Renal pelvis (tissue), 4 donors: Measurements from ENCODE around the gene CABP2. TPM values are rescaled to one million over a fixed set of nuclear protein-coding genes. Genes with fewer than 3 reads are reported as not detected.

ENCODE experiments used
- DNase-seq: peaks from one replicate; pipeline ENCODE4 v3.0.0-alpha.2; 2013
- polyA plus RNA-seq, 3 donors: library from polyadenylated mRNA; unstranded; fragments of 120-200 nt; gene quantifications; one replicate each; pipeline ENCODE4 v1.2.1, GENCODE V29; 2013; ENCODE audit not compliant: insufficient read length in 3 of 3

CABP2 gene
- polyA plus RNA-seq, 3 donors: 0.26 to 0.49 (median 0.40) TPM

DNA sequence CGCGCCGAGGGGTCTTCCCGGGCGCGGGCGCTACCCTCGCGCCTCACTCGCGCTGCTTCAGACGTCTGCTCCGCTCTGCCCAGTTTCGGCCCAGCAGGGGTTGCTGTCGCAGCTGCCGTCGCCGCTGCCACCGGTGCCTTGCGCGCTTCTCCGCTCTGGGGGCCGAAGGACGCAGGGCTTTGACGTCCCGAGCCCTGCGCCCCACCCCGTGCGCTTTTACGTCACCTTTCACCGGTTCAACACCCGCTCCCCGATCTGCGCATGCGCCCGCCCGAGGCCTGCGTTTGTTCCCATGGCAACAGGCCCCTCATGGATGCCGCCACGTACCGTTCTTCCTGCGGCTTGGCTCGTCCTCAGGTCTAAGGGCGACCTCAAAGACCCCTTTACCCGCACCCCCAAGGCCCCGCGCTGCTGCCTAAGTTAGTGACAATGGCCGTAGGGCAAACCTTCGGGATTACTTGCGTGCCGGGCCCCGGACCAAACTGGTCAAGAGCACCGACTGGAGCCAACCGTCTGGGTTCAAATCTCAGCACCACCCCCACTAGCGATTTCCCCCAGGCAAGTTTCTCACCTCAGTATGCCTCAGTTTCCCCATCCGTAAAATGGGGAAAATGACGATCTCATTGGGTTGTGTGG is 14.6 kb downstream of the CABP2 start:
- DNase-seq: peak; percentile 96

DNA sequence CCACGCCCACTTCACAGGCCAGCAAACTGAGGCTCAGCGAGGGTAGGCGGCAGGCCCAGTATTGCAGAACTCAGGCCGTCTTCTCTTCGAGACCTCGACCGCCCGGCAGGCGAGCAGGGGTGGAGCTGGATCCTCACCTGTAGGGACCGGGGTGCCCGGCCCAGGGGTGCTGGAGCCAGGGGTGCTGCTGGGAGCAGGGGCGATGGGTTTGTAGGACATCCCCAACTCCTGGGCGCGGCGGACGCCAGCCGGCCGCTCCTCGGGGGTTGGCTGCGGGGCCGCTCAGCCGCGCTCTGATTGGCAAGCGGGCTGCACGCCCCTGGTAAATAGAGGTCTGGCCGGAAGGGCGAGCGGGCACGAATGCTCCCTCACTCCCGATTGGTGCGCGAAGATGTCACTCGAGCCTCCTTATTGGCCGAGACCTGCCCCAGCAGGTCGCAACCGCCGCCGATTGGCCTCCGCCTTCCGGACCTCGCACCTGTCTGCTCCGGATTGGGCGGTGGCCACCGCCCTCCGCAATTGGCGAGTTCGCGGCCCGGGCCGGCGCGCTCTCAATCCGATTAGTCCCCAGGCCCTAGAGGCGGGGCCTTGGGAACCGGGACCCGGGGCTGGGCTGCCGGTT is 15.3 kb downstream of the CABP2 start, which contains the start of gene CDK2AP2:
Gene CDK2AP2, minus strand, starts transcription at position 299 of the 622 bp plus-strand sequence. Its CDS starts 80 bp downstream, at position 219.
- DNase-seq: peak; percentile 98

DNA sequence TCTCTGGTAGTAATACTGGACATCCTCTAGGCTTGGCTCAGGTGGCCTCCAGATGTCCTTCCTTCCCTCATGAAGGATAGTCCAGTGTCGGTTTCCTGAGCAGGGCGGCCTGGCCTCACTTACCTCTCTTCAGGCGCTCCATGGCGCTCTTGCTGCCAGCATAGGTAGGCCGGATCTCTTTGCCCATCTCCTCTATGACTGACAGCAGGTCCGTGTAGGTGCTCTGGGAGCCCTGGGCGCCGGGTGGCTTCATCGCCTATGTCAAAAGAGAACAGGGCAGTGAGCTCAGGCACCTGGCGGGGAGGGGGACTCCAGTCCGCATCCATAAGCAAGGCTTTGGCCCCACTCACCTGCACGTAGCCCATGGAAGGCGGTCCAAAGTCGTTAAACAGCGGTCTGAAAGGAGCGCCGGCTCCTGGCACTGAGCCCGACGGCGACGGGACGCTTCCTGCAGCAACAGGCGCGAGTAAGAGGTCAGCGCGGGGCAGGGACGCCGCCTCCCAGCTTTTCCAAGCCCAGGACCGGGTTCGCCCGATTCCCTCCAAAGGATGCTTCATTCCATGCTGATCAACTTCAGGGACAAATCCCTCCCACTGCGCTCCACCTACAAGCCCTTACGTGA is 15.9 kb downstream of the CABP2 start:
- DNase-seq: no peak

DNA sequence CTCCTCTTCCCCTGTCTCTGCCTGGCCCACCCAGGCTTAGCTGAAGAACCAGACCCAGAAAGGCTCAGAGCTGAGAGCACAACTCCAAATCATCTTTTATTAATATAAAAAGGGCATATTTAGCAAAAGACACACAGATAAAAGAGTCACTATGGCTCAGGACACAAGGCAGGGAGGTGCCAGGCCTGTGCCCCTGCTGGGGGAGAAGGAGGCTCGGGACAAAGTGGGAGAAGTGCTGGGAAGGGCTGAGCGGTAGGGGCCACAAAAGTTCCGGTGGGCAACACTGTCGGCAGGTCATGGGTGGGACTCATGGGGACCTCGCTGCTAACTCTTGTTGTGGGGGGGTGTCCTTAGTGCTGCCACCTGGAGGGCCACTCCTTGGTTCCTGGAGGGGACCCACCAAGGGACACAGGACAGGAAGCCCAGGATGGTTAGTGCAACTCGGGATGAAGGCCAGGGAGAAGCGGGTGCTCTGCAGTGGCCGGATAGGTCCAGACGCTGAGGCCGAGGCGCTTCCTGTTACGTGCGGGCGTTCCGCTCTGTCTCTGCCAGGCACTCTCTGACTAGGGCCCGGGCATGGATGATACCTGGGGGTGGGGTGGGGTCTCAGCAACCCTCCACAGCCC is 16.7 kb downstream of the CABP2 start:
- no peak for DNase-seq

DNA sequence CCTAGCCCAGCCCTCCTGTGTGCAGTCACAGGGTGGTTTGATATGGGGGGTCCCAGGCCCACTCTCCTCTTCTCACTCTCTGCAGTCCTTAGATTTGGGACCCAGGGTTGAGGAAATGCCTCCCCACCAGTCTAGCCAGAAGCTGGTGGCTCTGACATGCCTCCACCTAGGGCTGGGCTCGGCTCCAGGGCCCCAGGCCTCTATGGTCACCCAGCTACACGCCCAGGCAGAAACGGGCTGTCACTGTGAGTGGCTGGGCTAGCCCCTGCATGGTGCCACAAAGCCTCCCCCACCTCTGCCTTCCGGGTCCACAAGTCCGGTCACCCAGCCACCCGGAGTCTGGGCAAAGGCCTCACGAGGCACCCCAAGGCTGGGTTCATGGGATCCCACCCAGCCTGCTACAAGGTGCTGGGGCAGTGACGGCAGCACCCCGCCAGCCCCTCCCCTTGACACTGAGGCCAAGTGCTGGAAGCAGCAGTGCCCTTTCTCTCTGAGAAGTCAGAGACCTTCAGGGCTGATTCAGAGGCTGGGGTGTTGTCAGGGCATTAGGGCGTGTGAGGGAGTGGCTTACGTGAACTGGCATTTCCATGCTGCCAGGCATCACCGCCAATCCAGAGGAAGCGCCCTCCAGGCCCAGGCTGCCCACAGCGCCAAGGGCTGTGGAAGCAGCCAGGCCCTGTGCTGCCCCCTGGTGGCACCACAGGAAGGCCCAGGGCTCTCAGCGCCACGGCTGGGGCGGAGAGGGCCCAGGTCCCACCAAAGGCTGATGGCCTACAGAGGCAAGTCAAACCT is 17.4 kb downstream of the CABP2 start:
- DNase-seq: peak; percentile 84

DNA sequence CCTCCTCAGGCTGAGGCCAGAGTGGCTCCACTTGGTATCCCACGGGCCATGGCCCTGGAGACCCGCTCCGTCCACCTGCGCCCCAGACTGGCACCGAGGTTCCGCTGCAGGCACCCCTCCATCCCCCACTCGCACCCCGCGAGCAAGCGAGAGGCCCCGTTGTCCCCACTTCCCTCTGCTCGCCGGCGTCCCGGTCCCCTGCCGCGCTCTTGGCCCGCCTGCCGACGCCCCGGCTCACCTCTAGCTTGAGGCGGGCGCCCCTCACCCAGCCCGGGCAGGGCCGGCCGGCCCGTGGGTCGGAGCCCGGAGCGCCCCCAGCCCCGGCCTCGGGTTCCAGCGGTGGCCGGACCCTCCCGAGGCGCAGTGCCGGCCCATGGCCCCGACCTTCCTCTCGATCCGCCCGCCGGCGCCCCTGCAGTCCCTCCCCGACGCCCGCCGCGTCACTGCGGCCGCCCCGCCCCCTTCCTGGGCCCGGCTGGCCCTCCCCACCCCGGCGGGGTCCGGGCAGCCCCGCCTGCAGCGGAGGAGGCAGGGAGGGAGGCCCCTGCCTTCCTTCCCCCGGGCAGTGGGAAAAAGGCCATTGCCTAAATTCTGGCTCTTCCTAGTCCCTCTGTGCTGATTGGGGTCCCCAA is 18.2 kb downstream of the CABP2 start, which contains the start of gene PITPNM1:
Gene PITPNM1, minus strand, starts transcription at position 414 of the 632 bp plus-strand sequence. CDS start 1,183 bp downstream, outside the sequence.
- DNase-seq: peak; percentile 60

DNA sequence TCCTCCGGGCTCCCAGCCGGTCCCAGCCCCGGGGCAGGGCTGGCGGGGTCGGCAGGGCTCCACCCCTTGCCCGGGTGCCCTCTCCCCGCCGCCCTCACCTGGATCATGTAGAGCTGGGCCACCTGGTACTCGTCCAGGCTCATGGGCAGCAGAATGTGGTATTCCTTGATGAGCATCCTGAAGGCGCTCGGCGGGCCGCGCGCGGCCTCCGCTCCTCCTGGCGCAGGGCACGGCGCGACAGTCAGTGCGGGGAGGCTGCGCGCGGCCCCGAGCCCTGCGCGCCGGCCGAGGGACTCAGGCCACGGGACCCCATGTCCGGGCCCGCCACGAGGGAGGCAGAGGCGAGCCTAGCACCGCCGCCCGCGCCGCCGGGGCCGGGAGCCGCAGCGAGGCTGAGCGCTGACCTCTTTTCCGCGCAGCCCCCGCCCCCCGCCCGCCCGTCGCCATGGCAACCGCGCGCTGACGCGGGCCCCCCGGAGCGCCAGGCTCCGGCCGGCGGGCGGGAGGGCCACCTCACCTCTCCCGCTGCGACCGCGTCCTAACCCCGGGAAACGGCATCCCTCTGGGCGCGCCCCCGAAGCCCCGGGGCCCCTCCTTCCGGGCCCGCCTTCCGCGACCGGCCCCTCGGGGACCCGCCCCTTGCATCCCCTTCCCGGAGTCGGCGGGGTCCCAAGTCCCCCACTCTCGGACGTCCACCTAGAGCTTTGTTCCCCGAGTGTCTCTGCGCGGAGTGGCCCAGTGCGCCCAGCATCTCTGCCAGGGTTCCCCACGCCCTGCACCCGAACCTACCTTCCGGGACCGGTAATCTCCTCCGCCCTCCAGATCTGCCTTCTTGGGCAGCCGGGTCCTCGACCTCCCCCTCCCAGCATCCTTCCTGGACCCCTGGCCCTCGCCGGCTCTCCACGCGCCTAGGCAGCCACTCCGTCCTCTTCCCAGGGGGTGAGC is 19.0 kb downstream of the CABP2 start:
- DNase-seq: peak; percentile 27

DNA sequence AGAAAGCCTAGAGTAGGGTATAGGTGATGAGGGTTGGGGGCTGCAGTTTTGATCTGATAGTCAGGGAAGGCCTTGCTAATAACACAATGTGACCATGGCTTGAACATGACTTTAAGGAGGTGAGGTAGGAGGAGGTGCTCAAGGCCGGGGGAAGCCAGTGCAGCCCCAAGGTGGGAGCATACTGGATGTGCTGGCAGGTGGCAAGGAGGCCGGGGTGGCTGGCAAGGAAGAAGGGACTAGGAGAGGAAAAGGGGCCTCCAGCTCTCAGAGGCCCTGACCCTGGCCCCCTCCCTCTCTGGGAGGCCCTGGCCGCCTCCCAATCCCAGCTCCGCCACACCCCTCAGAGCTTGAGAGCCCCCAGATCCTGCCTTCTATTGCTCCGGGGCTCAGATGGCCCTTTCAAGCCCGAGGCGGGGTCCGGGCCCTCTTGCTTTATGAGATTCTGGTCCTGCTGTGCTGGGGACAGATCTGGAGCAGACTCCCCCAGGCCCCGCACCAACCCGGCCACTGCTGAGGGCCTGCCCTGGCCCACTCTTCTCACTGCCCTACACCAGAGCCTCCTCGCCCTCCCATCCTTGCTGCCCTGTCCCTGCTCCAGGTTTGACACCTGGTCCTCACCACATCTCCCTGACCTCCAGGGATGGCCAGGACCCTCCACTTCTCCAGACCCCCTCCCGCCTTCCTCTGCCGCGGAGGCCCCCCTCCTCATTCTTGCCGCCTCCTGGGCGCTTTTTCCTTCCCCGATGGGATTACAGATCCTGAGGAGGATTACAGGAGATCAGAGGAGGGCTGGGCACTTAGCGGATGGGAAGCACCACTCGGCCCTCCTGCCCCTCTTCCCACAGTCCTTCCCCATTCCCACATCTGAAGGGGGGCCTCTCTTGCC is 19.9 kb downstream of the CABP2 start:
- no peak for DNase-seq

DNA sequence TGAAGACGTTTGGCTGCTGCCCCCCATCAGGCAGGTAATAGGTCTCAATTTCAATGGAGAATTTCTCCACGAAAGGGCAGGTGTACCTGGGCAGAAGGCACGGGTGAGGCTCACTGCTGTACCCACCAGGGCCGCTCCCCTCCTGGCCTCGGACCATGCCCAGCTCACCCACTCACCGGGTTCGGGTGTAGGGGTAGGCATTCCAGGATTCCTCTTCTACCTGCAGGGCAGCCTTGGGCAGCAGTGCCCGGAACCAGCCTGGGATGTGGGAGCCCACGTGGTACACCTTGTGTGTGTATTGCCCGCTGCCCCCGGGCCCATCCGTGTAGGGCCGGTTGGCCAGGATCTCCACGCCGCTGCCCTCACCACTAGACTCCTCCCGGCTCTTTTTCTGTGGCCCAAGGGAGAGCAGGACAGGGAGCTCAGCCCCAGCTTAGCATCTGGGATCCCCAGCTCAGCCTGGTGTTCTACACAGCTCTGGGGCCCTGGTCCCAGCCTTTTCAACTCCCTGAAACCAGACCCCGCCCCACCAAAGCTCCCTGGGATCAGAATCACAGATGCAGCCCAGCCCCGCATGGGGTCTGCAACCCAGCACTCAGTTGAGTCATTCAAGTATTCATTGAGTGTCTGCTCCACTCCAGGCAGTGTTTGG is 20.8 kb downstream of the CABP2 start:
- no peak for DNase-seq

DNA sequence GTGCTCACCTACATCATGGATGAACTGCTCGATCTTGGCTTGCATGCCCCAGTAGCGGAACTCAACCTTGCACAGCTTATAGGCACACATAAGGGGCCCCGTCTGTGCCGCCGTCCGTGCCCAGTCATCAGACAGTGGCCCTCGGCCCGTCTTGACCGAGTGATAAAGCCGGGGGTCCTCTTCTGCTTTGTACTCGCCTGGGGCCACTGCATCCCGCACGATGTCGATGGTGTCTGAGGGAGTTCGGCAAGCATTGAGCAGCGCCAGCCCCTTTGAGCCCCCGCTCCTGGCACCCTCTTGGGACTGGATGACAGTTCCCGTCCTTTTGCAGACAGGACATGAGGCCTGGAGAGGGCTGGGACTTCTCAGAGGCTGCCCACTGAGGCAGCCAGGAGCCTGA is 21.4 kb downstream of the CABP2 start:
- no peak for DNase-seq

DNA sequence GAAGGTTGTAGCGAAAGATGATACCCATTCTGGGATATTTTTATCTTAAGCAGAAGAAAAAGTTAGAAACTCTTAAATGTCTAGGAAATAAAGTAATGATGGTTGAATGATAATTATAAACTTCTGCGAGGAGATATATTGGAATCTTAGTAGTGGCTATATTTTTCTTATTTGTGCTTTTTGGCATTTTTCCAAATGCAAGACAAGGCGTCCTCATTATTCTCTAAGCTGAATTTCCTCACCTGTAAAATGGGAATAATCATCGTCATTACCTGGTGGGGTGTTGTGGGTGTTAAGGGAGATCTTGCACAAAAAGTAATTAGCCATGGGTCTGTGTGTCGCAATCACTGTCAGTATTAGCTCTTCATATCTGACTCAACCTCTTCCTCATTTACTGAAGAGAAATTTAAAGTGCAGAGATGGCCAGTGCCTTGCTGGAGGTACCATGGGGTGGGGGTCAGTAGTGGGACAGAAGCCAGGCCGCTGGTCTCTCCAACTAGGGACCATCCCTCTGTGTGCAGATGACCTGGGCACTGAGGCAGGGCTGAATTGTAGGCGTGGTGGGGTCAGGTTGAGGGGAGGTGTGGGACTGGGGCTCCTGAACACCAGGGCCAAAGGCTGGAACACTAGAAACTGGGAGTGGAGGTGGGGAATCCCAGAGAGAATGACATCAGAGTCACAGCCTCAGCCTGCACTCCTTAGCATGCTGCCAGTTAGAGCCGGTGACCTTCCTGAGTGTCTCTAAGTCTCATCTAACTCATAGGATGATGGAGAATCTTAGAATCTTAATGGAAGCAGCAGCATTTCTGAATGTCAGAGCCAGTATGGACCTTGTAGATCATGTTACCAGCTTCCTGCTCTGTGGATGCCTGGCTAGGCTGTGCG is 22.2 kb downstream of the CABP2 start:
- no peak for DNase-seq

DNA sequence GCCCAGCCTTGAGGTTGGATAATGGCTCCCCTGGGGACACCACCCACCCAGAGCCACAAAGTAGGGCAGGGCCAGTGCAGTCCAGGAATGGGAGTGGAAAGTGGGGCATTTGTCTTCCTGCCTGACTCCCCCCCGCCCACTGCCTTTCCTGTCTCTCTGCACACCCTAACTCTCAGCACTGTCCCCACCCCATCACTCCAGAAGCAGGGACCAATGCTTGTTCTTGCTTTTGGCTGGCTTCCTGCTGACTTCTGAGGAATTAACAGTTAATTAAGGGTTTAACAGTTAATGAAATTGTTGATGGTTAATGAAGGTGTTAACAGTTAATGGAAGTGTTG is 22.8 kb downstream of the CABP2 start:
- no peak for DNase-seq

DNA sequence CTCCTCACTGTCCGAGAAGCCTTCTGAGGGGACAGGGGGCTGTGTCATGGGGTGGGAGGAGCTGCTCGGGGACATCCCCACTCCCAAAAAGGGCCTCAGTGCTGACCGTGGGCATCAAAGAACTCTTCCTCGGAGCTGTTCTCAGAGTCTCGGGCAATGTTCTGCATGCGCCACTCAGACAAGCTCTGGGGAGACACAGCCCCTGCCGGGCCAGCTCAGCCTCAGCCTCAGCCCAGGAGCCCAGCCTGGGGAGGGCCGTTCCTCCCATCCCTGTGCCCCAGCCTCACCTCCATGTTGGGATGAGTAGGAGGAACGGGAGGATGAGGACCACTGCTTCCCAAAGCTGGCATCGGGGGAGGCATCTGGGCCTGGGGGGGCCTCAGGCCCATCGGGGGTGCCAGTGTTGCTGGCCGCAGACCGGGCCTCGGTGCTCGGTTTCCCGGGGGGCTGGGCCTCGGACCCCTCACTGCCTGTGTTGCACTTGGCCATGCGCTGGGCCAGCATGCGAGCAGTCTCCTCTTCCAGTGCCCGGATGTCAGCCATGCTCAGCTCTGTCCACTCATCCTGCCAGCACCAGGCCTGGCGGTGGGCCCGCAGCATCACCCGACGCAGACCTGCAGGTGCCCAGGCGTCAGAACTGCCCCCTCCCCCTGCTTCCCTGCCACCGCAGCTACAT is 23.3 kb downstream of the CABP2 start:
- no peak for DNase-seq

DNA sequence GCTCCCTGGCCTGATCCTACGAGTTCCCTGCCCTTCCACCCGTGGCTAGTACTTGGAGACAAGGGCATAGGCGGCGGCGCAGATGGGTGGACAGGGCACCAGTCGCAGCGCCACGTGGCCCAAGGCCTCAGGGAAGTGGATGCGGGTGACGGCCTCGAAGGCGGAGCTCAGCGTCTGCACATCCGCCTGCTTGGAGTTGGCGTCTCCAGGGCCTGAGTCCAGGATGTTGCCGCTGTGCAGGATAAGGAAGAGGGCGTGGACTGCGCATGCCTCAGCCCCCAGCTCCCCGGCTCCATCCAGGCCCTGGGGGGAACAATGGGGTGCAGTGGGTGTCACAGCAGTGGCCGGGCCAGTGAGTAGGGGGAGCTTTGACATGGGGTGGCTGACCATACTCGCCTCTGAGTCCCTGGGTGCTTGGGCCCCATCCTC is 24.7 kb downstream of the CABP2 start:
- no peak for DNase-seq

DNA sequence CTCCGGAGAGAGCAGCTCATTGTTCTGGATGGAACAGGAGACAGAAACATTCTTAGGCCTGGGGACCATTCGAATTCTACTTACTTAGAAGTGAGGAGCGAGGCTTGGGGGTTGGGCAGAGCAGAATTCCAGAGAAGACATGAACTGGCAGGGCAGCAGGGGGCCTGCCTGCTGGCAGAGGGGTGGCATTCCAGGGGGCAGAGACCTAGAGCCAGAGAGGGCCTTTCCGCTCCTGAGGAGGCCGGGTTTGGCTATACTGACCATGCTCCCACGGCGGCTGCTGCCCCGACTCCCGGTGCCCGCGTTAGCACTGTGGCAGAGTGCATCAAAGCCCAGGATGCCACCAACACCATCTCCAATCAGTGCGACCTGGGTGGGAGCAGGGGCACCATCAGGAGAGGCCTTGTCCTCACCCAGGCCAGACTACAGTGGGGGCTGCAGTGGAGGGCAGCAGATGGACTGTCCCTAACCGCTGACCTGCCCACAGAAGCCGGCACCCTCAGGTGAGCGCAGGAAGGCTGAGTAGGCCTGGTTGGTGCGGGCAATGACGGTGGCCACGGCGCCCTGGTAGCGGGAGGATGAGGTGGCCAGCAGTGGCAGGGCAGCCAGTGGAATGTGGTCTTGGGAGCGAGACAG is 25.5 kb downstream of the CABP2 start:
- no peak for DNase-seq

DNA sequence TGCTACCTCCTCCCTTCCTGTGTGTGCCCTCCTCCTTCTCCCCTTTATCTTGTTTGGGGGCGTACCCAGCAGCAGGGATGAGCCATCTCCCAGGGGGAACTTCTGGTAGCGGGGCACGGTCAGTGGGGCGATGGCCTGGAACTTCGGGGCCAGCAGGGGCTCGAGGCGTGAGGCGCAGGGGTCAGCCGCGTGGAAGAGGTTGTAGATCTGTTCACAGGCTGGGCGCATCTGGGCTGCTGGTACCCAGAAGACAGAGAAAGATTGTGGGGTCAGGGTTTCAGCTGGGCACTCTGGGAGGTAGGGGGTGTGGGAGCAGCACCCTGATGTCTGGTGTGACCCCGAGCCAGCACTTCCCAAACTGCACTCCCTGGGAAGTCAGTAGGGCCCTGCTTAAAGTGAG is 27.1 kb downstream of the CABP2 start:
- no peak for DNase-seq
